ENCODE results near the gene RYR1. TPM values are rescaled to one million over a fixed set of nuclear protein-coding genes. Genes with fewer than 3 reads are reported as not detected.

RYR1 gene
- total and polyA plus RNA-seq, 2 experiments from 2014 or later, result under 0.01 TPM; not detected in 1

DNA sequence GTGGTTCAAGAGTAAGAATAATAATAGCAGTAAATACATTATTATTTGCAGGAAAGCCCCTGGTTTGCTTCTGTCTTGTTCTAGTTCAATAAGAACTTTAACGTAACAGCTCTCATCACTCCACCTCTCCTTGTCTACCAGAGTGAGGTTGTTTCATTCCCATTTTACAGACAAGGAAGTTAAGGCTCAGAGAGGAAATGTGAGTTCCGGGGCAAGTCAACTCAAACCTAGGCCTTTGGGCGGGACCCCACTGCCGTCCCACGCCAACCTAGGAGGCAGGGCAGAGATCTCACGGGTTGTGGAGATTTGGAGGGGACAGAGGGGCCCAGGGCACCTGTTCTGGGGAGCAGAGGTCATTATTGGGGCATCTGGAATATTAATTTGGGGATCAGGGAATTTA is 182.8 kb downstream of the RYR1 start:
- H3K79me2 ChIP-seq (ENCODE audit: insufficient read depth), result peaks cover 23% of the 10 kb centered on the region
- no peak overlapping the region for H3K27ac ChIP-seq
- no peak overlapping the region for H3K4me3 ChIP-seq
- H3K36me3 ChIP-seq (ENCODE audit: low read depth), result peaks cover 2% of the 10 kb centered on the region
- H2AFZ ChIP-seq, result no peak overlapping the region
- H3K4me1 ChIP-seq (ENCODE audit: insufficient read depth), result 0 out of 2 replicates have a peak, but pooled peaks cover 8% of the 10 kb centered on the region
- H3K9me2 ChIP-seq (ENCODE audit: insufficient read depth), result no peaks in the 10 kb centered on the region
- TF ChIP-seq EZH2phosphoT487 (IDR thresholded peaks at IDR 0.05; ENCODE audit: insufficient read depth, low read depth) (no peak), EZH2 (IDR thresholded peaks at IDR 0.05; ENCODE audit: insufficient read depth, poor library complexity, severe bottlenecking) (no peak)
- no peak for DNase-seq
- no peaks in the 10 kb centered on the region for H3K9me3 ChIP-seq (ENCODE audit: low read depth)
- in situ Hi-C loops (cut with MboI), result no loop called here
- WGBS, 2 experiments (ENCODE audit: low coverage in 1 of 2, low lambda C conversion rate in 2 of 2, missing lambda C conversion rate in 2 of 2), result 93 to 99% methylated on average over 6 of the region's 6 CpGs
- no peaks in the 10 kb centered on the region for H3F3A ChIP-seq (ENCODE audit: insufficient read depth)
- H4K20me1 ChIP-seq (ENCODE audit: insufficient read depth), result no peaks in the 10 kb centered on the region
- H3K27me3 ChIP-seq (replicated peaks; ENCODE audit: insufficient read depth), result no peaks in the 10 kb centered on the region
- H3K4me2 ChIP-seq (ENCODE audit: unreplicated experiment), result no peak overlapping the region
- no peak overlapping the region for H3K9ac ChIP-seq

DNA sequence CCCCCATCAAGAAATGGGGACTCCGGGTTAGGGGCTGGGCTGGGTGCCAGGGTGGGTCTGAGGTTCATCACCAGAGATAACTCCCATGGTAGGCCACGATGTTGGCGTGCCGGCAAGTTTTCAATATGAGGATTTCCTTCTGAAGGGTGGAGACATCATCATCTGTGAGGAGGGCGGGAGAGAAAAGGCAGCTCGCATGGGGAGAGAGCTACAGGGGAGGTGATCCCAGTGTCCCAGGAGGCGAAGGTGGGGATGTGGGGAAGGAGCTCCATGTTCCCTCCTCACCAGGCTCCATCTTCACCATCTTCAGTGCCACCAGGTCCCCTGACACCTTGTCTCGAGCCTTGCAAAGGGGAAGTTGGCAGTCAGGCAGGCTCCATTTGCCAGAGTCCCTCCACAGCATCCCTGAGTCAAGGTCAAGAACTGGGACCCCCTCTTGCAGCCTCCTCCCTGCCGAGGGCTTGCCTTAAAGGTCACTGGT is 183.8 kb downstream of the RYR1 start:
- no peak overlapping the region for H3K4me2 ChIP-seq (ENCODE audit: unreplicated experiment)
- no peaks in the 10 kb centered on the region for H3K27me3 ChIP-seq (replicated peaks; ENCODE audit: insufficient read depth)
- H3K79me2 ChIP-seq (ENCODE audit: insufficient read depth), result peaks cover 32% of the 10 kb centered on the region
- H3K9me3 ChIP-seq (ENCODE audit: low read depth), result no peaks in the 10 kb centered on the region
- in situ Hi-C loops (cut with MboI), result no loop called here
- H3K4me1 ChIP-seq (ENCODE audit: insufficient read depth), result 0 out of 2 replicates have a peak, but pooled peaks cover 8% of the 10 kb centered on the region
- H3K36me3 ChIP-seq (ENCODE audit: low read depth), result peaks cover 11% of the 10 kb centered on the region
- H2AFZ ChIP-seq, result no peak overlapping the region; the same call in 1 of the 2 replicates
- H3F3A ChIP-seq (ENCODE audit: insufficient read depth), result no peaks in the 10 kb centered on the region
- H4K20me1 ChIP-seq (ENCODE audit: insufficient read depth), result no peaks in the 10 kb centered on the region
- H3K4me3 ChIP-seq, result no peak overlapping the region
- 83 to 93% methylated on average over 9 of the region's 9 CpGs for WGBS, 2 experiments (ENCODE audit: low coverage in 1 of 2, low lambda C conversion rate in 2 of 2, missing lambda C conversion rate in 2 of 2)
- TF ChIP-seq EZH2 (IDR thresholded peaks at IDR 0.05; ENCODE audit: insufficient read depth, poor library complexity, severe bottlenecking) (no peak), EZH2phosphoT487 (IDR thresholded peaks at IDR 0.05; ENCODE audit: insufficient read depth, low read depth) (no peak)
- no peak overlapping the region for H3K27ac ChIP-seq
- no peaks in the 10 kb centered on the region for H3K9me2 ChIP-seq (ENCODE audit: insufficient read depth)
- H3K9ac ChIP-seq, result no peak overlapping the region
- no peak for DNase-seq

- Histone ChIP-seq H3K9me2 (ENCODE audit: insufficient read depth) (no peaks in the 10 kb centered on the region), H3K4me3 (peak within 1 kb of the TSS; percentile 87), H3F3A (ENCODE audit: insufficient read depth) (no peaks in the 10 kb centered on the region), H3K27me3 (replicated peaks; ENCODE audit: insufficient read depth) (no peaks in the 10 kb centered on the region), H3K9ac (peak within 1 kb of the TSS; percentile 94), H3K4me1 (ENCODE audit: insufficient read depth) (0 out of 2 replicates have a peak, but pooled peaks cover 8% of the 10 kb centered on the region), H3K4me2 (ENCODE audit: unreplicated experiment) (peak within 1 kb of the TSS; percentile 69), H3K9me3 (ENCODE audit: low read depth) (no peaks in the 10 kb centered on the region), H2AFZ (peak within 1 kb of the TSS; percentile 95), H4K20me1 (ENCODE audit: insufficient read depth) (no peaks in the 10 kb centered on the region), H3K36me3 (ENCODE audit: low read depth) (peaks cover 11% of the 10 kb centered on the region), H3K79me2 (ENCODE audit: insufficient read depth) (peaks cover 33% of the 10 kb centered on the region), H3K27ac (peak within 1 kb of the TSS; percentile 51)
- whole genome bisulfite sequencing, 2 experiments (ENCODE audit: low coverage in 1 of 2, low lambda C conversion rate in 2 of 2, missing lambda C conversion rate in 2 of 2), result 45 to 55% methylated on average over 26 to 28 of the region's 28 CpGs
- no peak for DNase-seq
- in situ Hi-C loops (cut with MboI), result no loop called here
- TF ChIP-seq EZH2 (IDR thresholded peaks at IDR 0.05; ENCODE audit: insufficient read depth, poor library complexity, severe bottlenecking) (no peak), EZH2phosphoT487 (IDR thresholded peaks at IDR 0.05; ENCODE audit: insufficient read depth, low read depth) (no peak)
Observed at GRCh38 chr19:38617764-38618589, 184.5 kb downstream of the RYR1 start, which contains the start of gene MAP4K1. MAP4K1 (minus strand) TSS chr19:38617953; CDS start chr19:38617895, 58 bp downstream.

DNA sequence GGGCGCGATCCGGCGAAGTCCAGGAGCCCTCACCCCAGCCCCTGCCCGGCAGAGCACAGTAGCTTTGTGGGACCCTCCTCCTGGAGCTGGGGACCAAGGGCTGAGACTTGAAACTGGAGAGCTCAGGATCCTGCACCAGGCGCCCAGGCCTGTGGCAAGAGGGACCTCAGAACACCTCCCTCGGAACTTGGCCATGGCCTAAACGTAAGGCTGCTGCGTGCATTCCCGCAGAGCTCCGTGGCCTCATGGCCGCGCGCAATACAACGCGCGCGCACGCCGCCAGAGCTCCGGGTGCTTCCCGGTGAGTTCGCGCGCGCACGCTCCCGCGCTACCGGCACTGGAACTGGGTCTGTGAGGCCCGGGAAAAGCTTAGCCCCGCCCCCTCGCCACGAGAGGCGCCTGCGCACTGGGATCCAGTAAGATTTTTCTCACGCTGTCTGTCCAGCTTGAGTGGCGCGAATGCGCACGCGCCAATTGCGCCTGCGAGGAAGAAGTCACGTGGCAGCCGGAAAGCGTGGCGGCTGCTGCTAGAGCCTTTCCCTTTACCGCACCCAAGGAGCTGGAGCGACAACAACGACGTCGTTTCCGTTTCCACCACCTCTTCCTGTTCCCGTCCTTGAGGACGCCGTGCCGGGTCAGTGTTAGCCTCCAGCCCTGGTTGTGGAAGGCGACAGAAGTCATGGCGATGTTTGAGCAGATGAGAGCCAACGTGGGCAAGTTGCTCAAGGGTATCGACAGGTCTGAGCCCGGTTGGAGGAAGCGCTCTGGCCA is 185.3 kb downstream of the RYR1 start, which contains the start of gene EIF3K:
EIF3K (plus strand) TSS at position 599 of the 771 bp plus-strand sequence; CDS start at position 680, 81 bp downstream.
- H3K27ac ChIP-seq, result peak within 1 kb of the TSS; percentile 51
- H3K9me3 ChIP-seq (ENCODE audit: low read depth), result no peaks in the 10 kb centered on the region
- H3K9ac ChIP-seq, result peak within 1 kb of the TSS; percentile 94
- DNase-seq, result peak; percentile 99
- H3K4me2 ChIP-seq (ENCODE audit: unreplicated experiment), result peak within 1 kb of the TSS; percentile 100
- no peaks in the 10 kb centered on the region for H4K20me1 ChIP-seq (ENCODE audit: insufficient read depth)
- no peaks in the 10 kb centered on the region for H3K9me2 ChIP-seq (ENCODE audit: insufficient read depth)
- 0 out of 2 replicates have a peak, but pooled peaks cover 8% of the 10 kb centered on the region for H3K4me1 ChIP-seq (ENCODE audit: insufficient read depth)
- no peaks in the 10 kb centered on the region for H3F3A ChIP-seq (ENCODE audit: insufficient read depth)
- H3K36me3 ChIP-seq (ENCODE audit: low read depth), result peaks cover 14% of the 10 kb centered on the region
- TF ChIP-seq EZH2phosphoT487 (IDR thresholded peaks at IDR 0.05; ENCODE audit: insufficient read depth, low read depth) (no peak), EZH2 (IDR thresholded peaks at IDR 0.05; ENCODE audit: insufficient read depth, poor library complexity, severe bottlenecking) (no peak)
- peak within 1 kb of the TSS; percentile 87 for H3K4me3 ChIP-seq
- peak within 1 kb of the TSS; percentile 95 for H2AFZ ChIP-seq
- peaks cover 33% of the 10 kb centered on the region for H3K79me2 ChIP-seq (ENCODE audit: insufficient read depth)
- no peaks in the 10 kb centered on the region for H3K27me3 ChIP-seq (replicated peaks; ENCODE audit: insufficient read depth)
- WGBS, 2 experiments (ENCODE audit: low coverage in 1 of 2, low lambda C conversion rate in 2 of 2, missing lambda C conversion rate in 2 of 2), result 1 to 2% methylated on average over 64 of the region's 64 CpGs
- in situ Hi-C loops (cut with MboI), result no loop called here

All from GM23248 (cell line).